Hematopoietic multipotent progenitor cell treated with erythropoietin and hydrocortisone succinate and interleukin-3 and kit ligand, for 8 days (in vitro differentiated cells): ENCODE measurements around the gene HDAC4.

ENCODE experiments used
- DNase-seq: peaks from one replicate; pipeline ENCODE4 v3.0.0-alpha.2; 2015

Gene HDAC4

GRCh38 chr2:239304533-239305221, 96.1 kb downstream of the HDAC4 start:
- no peak for DNase-seq

DNA sequence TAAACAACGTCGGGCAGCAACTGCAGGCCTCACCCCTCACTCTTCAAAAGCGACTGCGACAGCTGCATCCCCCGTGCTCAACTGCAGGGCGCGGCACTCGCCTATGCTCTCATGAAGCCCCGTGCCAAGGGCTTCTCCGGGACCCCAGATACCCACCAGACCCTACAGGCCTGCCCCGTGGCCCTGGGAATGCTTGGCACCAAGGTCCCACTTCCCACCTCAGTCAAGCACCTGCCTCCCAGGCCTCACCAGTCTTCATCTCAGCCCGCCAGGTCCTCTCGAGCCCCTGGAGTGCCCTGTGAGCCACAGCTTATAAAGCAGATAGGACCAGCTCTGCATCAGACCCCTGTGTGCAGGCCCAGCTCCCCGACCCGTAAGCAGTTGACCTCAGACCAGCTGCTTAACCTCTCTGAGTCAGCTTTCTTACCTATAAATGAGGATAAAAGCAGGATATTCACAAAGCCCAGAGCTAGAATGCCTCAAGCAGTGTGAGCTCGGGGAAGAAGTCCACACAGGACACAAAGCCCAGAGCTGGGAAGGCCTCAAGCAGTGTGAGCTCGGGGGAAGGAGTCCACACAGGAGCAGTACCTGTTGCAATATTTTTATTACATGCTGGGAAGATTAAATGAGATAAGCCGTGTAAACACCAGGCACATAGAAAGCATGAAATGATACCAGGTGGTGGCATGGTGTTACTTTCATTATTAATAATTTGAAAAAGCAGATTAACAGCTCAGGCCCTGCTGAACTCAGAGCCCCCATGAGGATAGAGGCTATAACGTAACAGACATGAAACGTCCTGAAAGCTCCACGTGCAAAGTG, 96.9 kb downstream of the HDAC4 start:
- DNase-seq: no peak

GRCh38 chr2:239302808-239303557, 97.8 kb downstream of the HDAC4 start:
- no peak for DNase-seq

GRCh38 chr2:239302083-239302807, 98.6 kb downstream of the HDAC4 start:
- no peak for DNase-seq

DNA sequence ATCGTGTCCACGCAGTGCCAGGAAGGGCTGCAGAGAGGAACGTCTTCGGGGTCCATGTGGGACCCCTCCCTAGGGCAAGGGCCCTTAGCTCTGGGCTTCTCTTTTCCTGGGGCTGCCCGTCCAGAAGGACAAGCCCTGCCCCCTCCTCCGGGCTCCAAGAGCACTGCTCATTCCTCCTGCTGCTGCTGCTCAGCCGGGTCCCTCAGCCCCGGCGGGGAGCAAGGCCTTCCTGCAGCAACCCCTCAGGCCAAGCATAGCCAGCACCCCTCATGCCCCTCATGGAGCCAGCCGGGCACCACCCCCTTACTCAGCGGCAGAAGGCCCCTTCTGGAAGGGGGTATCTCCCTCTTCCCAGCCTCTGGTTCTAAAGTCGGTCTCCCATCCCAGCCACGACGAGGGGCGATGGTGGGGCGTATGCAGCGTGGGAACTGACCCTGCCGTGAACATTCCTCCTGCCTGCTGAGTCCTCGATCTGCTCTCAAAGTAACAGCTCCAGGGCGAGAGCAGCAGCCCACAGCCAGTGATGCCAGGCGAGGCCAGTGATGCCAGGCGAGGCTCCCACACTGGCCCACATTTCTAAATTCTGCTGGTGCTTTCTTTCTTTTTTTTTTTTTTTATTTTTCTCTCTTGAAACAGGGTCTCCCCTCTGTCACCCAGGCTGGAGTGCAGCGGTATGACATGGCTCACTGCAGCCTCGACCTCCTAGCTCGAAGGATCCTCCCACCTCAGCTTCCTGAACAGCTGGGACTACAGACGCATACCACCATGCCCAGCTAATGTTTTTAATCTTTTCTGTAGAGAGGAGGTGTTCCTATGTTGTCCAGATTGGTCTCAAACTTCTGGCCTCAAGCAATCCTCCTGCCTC, 99.7 kb downstream of the HDAC4 start:
- DNase-seq: no peak

DNA sequence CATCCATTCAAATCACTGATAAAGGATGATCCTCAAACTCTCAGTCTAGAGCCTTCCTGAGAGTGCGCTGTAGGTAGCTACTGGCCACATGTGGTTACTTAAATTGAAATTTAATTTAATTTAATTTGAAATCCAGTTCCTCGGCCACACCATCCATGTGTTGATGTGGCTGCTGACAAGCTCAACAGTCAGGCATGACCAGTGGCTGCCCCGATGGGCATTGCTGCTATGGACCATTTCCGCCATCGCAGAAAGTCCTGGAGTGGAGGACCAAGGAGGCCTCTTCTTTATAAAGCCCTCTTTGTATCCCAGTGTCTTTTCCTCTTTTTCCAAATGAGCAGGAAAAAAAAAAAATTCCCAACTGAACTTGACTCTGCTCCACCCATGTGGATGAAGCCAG, 100.6 kb downstream of the HDAC4 start:
- no peak for DNase-seq

DNA sequence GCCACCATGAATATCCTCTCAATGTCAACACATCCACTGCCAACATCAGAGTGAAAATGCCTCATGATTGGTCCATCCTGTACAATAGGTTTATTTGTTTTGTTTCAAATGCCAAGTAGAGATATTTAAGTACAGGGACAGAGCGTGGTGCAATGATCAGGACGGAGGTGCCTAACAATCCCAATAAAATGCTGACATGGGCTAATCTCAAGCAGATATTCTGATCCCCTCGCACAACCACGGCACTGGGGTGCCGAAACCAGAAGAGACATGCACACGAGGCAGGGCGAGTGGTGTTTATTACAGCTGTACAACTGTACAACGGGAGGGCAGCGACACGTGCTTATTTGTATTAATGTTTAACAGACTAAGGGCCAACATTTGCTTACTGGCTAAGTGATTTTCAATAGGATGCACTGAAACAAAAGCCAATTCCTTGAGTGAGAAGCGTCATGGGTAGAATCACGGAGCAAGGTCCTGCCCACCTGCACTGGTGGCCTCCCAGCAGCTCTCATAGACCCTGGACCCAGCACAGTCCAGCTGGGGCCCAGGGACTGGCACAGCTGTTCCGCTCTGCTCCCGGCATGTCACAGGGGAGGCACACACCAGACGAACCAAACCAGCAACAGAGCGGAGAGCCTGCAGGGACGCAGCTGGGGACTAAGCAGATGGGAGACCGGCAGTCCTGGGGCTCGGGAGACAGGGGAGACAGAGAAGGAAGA, 101.4 kb downstream of the HDAC4 start:
- no peak for DNase-seq

DNA sequence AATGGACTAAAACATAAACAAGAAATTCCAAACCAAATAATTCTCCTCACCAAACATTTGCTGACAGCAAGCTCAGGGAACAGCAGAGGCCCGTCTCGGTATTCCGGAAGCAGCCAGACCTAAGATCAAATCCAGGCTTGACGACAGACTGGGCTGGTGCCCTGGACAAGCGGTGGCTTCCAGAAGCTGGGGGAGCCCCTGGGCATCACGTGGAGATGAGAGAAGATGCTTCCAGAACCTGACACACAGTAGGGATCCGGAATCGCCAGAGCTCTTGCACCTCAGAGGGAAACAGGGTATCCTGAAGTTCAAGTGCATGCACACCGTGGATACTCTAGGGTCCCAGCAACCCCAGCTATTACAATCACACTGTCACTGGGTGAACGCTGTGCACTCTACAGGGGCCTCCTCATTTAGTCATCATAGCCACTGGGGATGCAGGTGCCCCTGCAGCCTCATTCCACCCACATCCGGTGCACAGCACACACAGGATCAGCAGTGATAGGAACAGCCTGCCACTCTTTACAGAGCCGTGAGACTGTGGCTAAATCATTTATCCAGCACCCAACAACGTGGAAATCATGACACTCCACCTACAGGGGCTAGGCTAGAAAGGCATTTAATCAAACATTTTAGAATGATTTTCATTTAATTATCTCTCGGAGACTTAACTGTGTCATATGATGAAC, 102.6 kb downstream of the HDAC4 start:
- DNase-seq: peak; percentile 51

- DNase-seq: no peak
Measured at GRCh38 chr2:239297142-239298004, 103.4 kb downstream of the HDAC4 start.

DNA sequence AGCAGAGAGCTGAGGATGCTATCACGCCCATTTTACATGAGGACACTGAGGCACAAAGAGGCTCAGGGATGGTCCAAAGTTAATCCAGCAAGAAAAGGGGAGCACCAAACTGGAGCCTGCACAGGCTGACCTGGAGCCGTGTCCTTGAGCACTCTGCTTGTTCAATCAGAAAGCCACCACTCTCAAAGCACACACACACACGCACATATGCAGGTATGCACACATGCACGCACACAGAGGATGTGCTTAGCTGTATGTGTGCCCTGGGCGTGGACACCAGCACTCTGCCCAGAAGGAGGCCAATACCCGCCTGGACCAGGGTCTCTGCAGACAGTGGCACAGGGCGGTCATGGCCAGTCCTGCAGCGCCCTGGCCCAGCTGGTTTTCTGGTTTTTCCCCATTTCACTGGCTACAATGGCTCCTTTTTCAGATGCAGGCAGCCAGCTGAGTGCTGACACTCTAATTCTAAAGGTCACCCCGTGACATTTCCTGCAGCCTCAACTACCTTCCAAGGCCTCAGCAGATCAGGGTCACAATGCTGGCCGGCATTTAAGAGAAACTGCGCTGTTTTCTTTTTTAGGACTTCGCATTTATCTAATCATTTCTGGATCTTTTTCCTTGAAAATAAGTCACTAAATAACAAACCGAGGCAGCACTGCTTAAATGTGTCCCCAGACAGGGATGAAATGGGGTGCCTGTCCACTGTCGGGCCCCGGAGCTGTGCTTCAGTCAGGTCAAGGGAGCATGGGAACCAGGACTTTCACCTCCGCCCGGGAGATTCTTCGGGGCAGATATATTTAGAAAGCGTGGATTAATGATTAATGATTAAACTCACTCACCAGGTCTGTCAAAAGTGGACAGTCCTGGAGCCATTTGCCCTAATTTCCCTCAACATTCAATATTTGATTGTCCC, 104.5 kb downstream of the HDAC4 start:
- no peak for DNase-seq

GRCh38 chr2:239295377-239296019, 105.3 kb downstream of the HDAC4 start:
- no peak for DNase-seq

DNA sequence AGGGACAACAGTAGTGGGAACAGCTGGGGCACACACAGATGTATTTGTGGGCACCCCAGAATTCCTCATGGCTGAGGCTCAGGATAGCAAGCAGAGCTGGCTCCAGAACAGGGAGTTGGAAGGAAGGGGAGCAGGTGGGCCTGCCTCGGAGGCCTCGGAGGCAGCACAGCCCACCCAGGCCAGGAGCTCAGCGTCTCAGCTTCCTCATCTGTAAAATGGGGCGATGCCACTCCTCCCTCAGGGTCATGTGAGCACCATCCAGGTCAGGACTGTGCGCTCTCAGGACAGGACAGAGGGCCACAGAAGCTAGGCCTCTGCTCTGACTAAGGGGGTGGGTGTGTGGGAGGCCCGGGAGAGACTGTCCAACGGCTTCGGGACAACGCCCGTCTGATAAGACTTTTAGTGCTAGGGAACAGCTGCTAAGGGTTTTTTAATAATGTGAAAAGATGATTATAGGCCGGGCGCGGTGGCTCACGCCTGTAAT, 106.2 kb downstream of the HDAC4 start:
- peak; percentile 95 for DNase-seq

- DNase-seq: peak; percentile 68
Measured at GRCh38 chr2:239293775-239294430, 106.9 kb downstream of the HDAC4 start.

DNA sequence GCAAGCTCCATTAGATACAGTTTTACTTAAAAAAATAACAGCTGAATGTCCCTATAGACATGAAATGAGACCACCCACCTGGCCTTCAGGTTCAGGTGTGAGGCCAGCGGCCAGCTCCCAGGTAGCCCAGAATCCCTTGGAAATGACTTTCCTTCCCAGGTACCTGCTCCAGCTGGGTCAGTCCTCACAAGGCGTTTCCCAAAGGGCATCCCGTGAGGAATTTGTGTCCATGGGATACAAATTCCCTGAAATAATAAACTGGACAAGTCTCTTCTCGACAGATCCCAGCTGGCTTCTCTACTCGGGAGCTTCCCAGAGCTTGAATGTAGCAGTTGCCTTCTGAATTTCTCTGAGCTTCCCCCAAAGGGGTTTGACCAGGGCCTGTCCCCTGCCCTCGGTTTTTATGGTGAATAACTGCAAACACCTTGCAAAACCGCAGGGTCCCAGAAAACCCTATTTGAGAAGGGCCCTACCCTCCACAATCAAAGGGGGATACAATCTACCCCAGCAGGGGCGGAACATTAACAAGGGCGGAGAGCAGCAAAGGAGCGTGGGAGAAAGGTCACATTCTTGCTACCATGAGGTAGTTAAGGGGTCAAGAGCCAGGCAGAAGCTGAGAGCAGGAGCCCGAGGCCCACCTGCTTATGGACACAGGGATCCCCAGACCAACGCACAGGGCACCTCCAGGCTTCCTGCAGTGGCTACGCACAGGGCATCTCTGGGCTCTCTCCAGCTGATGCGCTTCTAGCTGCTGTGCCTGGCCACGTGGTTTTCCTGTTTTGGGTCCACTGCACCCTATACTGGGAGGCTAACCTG, 107.7 kb downstream of the HDAC4 start:
- DNase-seq: no peak

DNA sequence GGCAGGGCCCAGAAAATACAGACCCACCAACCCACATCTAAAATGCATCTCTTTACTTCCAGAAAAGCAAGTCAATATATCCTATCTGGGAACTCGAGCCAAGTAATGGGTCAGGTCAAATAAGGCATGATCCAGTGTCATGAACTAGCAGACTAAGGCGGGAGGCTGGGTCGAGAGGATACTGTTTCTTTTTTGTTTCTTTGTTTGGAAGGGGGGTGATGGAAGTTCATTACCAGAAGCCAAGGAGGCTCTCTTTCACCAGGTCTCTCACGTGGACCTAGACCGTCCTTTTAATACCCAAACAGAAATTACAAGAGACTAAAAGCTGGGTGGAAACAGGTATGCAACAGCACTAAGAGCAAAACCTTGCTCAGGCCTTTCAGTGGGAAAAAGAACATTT, 108.3 kb downstream of the HDAC4 start:
- DNase-seq: no peak
